ENCODE measurements around the gene CTBP2. TPM values are rescaled to one million over a fixed set of nuclear protein-coding genes. Genes with fewer than 3 reads are reported as not detected.

Gene CTBP2
- polyA plus RNA-seq, 1 experiment = 72.9 TPM

- H3K36me3 ChIP-seq (ENCODE audit: control insufficient read depth, insufficient read depth, low read length) = peaks cover 41% of the 10 kb centered on the region
- TF ChIP-seq CTCF (IDR thresholded peaks at IDR 0.05; ENCODE audit: insufficient read depth, low read depth, low read length) = no peak
- DNase-seq (ENCODE audit: low read depth) = no peak
- ChIA-PET CTCF (no interaction called here), POLR2A (no interaction called here)
- no peak overlapping the region for H3K4me3 ChIP-seq (ENCODE audit: low read depth, low read length)
- H3K27me3 ChIP-seq (ENCODE audit: control insufficient read depth, insufficient read depth, low read length) = no peaks in the 10 kb centered on the region
These were observed 157.0 kb downstream of the CTBP2 start for GRCh38 chr10:125003146-125003900.

GRCh38 chr10:125002423-125003145 is 157.8 kb downstream of the CTBP2 start:
- DNase-seq (ENCODE audit: low read depth) = no peak
- CTCF ChIA-PET = interaction anchor here (2.2 kb wide), 1 partner anchor 10 kb away, joined by 10 read pairs; no protein-coding TSS in a partner anchor
- peaks cover 48% of the 10 kb centered on the region for H3K36me3 ChIP-seq (ENCODE audit: control insufficient read depth, insufficient read depth, low read length)

GRCh38 chr10:125002047-125002422 is 158.3 kb downstream of the CTBP2 start:
- H3K27me3 ChIP-seq (ENCODE audit: control insufficient read depth, insufficient read depth, low read length) = no peaks in the 10 kb centered on the region
- no peak for DNase-seq (ENCODE audit: low read depth)

More at GRCh38 chr10:125002423-125003145, 157.8 kb downstream of the CTBP2 start:
- POLR2A ChIA-PET = no interaction called here
- no peaks in the 10 kb centered on the region for H3K27me3 ChIP-seq (ENCODE audit: control insufficient read depth, insufficient read depth, low read length)
- no peak overlapping the region for H3K4me3 ChIP-seq (ENCODE audit: low read depth, low read length)
- no peak for TF ChIP-seq CTCF (IDR thresholded peaks at IDR 0.05; ENCODE audit: insufficient read depth, low read depth, low read length)

GRCh38 chr10:125001313-125002046 is 158.9 kb downstream of the CTBP2 start:
- H3K36me3 ChIP-seq (ENCODE audit: control insufficient read depth, insufficient read depth, low read length) = peaks cover 56% of the 10 kb centered on the region
- CTCF ChIA-PET = interaction anchor here (0.5 to 2.2 kb wide), 3 partner anchors 9 to 294 kb away, joined by 3 to 15 read pairs (median 10); no protein-coding TSS in a partner anchor
- no peak overlapping the region for H3K4me3 ChIP-seq (ENCODE audit: low read depth, low read length)
- DNase-seq (ENCODE audit: low read depth) = no peak
- no peaks in the 10 kb centered on the region for H3K27me3 ChIP-seq (ENCODE audit: control insufficient read depth, insufficient read depth, low read length)
- POLR2A ChIA-PET = no interaction called here
- TF ChIP-seq CTCF (IDR thresholded peaks at IDR 0.05; ENCODE audit: insufficient read depth, low read depth, low read length) = no peak

More at GRCh38 chr10:125002047-125002422, 158.3 kb downstream of the CTBP2 start:
- H3K4me3 ChIP-seq (ENCODE audit: low read depth, low read length) = no peak overlapping the region
- peaks cover 51% of the 10 kb centered on the region for H3K36me3 ChIP-seq (ENCODE audit: control insufficient read depth, insufficient read depth, low read length)
- CTCF ChIA-PET = interaction anchor here (0.5 to 2.2 kb wide), 2 partner anchors 9 to 295 kb away, joined by 3 to 10 read pairs; no protein-coding TSS in a partner anchor
- no peak for TF ChIP-seq CTCF (IDR thresholded peaks at IDR 0.05; ENCODE audit: insufficient read depth, low read depth, low read length)
- POLR2A ChIA-PET = no interaction called here
